H1 (cell line): ENCODE data around the gene SNX32. TPM values are rescaled to one million over a fixed set of nuclear protein-coding genes. Genes with fewer than 3 reads are reported as not detected.

ENCODE experiments used
- FOSL1 ChIP-seq: IDR thresholded peaks from 2 replicates; pipeline ENCODE4 v1.6.1; 2011; ENCODE audit warnings: mild to moderate bottlenecking, low read depth, low read length, moderate library complexity; ENCODE audit not compliant: insufficient read depth
- HDAC6 ChIP-seq: IDR thresholded peaks from one replicate; pipeline ENCODE4 v1.7.1; 2012; ENCODE audit warnings: low read depth, mild to moderate bottlenecking, inconsistent platforms, low read length, moderate library complexity
- NRF1 ChIP-seq: IDR thresholded peaks from 2 replicates; pipeline ENCODE4 v1.6.1; 2011; ENCODE audit warnings: mild to moderate bottlenecking, low read depth, low read length, improper control_type of control experiment
- PHF8 ChIP-seq: fragments of 200-600 bp; sonication (generic); conservative IDR thresholded peaks from 2 replicates; pipeline ENCODE4 v1.7.1; 2012; ENCODE audit warnings: low read depth, mild to moderate bottlenecking, inconsistent platforms, low read length, moderate library complexity
- POLR2AphosphoS5 ChIP-seq: IDR thresholded peaks from 2 replicates; pipeline ENCODE4 v1.6.1; 2011; ENCODE audit warnings: low read depth, low read length
- RAD21 ChIP-seq, 2 experiments: IDR thresholded peaks in 1 of 2; conservative IDR thresholded peaks in 1 of 2; 2 replicates each; pipeline ENCODE4 v1.6.1; 2011; ENCODE audit warnings: low read depth in 2 of 2, low read length in 2 of 2, improper control_type of control experiment in 1 of 2, inconsistent platforms in 1 of 2, mild to moderate bottlenecking in 1 of 2, moderate library complexity in 1 of 2
- RNF2 ChIP-seq: fragments of 200-900, 300-1000 bp; sonication (generic); IDR thresholded peaks from 2 replicates; pipeline ENCODE4 v1.7.1; 2016; ENCODE audit warnings: borderline replicate concordance, low read depth, mild to moderate bottlenecking, antibody characterized with exemption, low read length; ENCODE audit not compliant: poor library complexity, severe bottlenecking; ENCODE audit errors: missing control alignments
- SRF ChIP-seq: IDR thresholded peaks from 2 replicates; pipeline ENCODE4 v1.6.1; 2011; ENCODE audit warnings: mild to moderate bottlenecking, low read depth, low read length, moderate library complexity
- SUZ12 ChIP-seq: fragments of 200-600 bp; sonication (generic); IDR thresholded peaks from 2 replicates; pipeline ENCODE4 v1.6.1; 2012; ENCODE audit warnings: mild to moderate bottlenecking, inconsistent platforms, low read length, moderate library complexity, mixed read lengths
- TEAD4 ChIP-seq: IDR thresholded peaks from 2 replicates; pipeline ENCODE4 v1.6.1; 2012; ENCODE audit warnings: low read depth, low read length, inconsistent platforms, mixed read lengths
- polyA plus RNA-seq, 7 experiments: library from polyadenylated mRNA; depleted of rRNA in 3 of 7; stranded (reverse) in 5 of 7; unstranded in 2 of 7; fragments of >200 nt in 5 of 7; fragments of 200-250 nt in 2 of 7; gene quantifications; 1 replicate in 5 of 7; 2 replicates in 1 of 7; 4 replicates in 1 of 7; pipeline versions ENCODE4 v1.2.1 to v1.2.3, GENCODE V29; 2011 to 2013; ENCODE audit warnings: missing spikeins in 2 of 7, mixed read lengths in 2 of 7
- total RNA-seq: library from RNA; stranded (reverse); fragmentation: NEBNext Ultra II Directional; extraction: Animal tissue kit (Norgen Biotek cat#: 25700); gene quantifications from 2 replicates; pipeline ENCODE4 v1.2.1, GENCODE V29; 2021
- TF ChIP-seq, protein P1 (sequence below): fragments of 300-600 bp; sonication (generic); IDR thresholded peaks from 2 replicates; pipeline ENCODE4 v1.7.1; 2012; ENCODE audit warnings: low read length, moderate library complexity, mild to moderate bottlenecking, inconsistent platforms; ENCODE audit not compliant: insufficient replicate concordance

Gene SNX32
- total and polyA plus RNA-seq, 2 of the 8 experiments (the other 6 are each of a cell fraction or from before 2014, with no cell fraction given): 0.76 to 2.2 TPM

DNA sequence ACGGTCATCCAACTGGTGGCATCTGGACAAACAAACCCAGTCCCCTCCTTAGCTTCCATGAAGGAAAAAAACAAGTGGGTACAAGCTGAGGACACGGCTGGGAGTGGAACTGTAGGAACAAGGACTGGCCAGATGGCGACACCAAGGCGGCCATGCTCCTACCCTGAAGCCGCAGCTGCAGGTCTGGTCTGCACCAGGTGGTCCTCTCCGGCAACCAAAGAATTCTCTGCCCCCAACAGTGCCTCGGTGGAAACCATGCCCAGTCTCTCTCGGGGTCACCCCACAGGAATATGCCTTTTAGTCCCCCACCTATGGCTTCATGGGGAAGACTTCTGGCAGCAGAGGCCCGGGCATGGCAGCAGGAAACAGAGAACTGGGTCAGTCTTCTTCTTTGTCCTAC is 24.3 kb upstream of the SNX32 start (continued):
- TF ChIP-seq, protein P1, sequence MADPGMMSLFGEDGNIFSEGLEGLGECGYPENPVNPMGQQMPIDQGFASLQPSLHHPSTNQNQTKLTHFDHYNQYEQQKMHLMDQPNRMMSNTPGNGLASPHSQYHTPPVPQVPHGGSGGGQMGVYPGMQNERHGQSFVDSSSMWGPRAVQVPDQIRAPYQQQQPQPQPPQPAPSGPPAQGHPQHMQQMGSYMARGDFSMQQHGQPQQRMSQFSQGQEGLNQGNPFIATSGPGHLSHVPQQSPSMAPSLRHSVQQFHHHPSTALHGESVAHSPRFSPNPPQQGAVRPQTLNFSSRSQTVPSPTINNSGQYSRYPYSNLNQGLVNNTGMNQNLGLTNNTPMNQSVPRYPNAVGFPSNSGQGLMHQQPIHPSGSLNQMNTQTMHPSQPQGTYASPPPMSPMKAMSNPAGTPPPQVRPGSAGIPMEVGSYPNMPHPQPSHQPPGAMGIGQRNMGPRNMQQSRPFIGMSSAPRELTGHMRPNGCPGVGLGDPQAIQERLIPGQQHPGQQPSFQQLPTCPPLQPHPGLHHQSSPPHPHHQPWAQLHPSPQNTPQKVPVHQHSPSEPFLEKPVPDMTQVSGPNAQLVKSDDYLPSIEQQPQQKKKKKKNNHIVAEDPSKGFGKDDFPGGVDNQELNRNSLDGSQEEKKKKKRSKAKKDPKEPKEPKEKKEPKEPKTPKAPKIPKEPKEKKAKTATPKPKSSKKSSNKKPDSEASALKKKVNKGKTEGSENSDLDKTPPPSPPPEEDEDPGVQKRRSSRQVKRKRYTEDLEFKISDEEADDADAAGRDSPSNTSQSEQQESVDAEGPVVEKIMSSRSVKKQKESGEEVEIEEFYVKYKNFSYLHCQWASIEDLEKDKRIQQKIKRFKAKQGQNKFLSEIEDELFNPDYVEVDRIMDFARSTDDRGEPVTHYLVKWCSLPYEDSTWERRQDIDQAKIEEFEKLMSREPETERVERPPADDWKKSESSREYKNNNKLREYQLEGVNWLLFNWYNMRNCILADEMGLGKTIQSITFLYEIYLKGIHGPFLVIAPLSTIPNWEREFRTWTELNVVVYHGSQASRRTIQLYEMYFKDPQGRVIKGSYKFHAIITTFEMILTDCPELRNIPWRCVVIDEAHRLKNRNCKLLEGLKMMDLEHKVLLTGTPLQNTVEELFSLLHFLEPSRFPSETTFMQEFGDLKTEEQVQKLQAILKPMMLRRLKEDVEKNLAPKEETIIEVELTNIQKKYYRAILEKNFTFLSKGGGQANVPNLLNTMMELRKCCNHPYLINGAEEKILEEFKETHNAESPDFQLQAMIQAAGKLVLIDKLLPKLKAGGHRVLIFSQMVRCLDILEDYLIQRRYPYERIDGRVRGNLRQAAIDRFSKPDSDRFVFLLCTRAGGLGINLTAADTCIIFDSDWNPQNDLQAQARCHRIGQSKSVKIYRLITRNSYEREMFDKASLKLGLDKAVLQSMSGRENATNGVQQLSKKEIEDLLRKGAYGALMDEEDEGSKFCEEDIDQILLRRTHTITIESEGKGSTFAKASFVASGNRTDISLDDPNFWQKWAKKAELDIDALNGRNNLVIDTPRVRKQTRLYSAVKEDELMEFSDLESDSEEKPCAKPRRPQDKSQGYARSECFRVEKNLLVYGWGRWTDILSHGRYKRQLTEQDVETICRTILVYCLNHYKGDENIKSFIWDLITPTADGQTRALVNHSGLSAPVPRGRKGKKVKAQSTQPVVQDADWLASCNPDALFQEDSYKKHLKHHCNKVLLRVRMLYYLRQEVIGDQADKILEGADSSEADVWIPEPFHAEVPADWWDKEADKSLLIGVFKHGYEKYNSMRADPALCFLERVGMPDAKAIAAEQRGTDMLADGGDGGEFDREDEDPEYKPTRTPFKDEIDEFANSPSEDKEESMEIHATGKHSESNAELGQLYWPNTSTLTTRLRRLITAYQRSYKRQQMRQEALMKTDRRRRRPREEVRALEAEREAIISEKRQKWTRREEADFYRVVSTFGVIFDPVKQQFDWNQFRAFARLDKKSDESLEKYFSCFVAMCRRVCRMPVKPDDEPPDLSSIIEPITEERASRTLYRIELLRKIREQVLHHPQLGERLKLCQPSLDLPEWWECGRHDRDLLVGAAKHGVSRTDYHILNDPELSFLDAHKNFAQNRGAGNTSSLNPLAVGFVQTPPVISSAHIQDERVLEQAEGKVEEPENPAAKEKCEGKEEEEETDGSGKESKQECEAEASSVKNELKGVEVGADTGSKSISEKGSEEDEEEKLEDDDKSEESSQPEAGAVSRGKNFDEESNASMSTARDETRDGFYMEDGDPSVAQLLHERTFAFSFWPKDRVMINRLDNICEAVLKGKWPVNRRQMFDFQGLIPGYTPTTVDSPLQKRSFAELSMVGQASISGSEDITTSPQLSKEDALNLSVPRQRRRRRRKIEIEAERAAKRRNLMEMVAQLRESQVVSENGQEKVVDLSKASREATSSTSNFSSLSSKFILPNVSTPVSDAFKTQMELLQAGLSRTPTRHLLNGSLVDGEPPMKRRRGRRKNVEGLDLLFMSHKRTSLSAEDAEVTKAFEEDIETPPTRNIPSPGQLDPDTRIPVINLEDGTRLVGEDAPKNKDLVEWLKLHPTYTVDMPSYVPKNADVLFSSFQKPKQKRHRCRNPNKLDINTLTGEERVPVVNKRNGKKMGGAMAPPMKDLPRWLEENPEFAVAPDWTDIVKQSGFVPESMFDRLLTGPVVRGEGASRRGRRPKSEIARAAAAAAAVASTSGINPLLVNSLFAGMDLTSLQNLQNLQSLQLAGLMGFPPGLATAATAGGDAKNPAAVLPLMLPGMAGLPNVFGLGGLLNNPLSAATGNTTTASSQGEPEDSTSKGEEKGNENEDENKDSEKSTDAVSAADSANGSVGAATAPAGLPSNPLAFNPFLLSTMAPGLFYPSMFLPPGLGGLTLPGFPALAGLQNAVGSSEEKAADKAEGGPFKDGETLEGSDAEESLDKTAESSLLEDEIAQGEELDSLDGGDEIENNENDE: no peak
- TF ChIP-seq FOSL1: no peak
- TF ChIP-seq SRF: no peak
- no peak for TF ChIP-seq POLR2AphosphoS5
- TF ChIP-seq SUZ12: no peak
- TF ChIP-seq PHF8: no peak
- TF ChIP-seq RNF2: no peak
- TF ChIP-seq RAD21 (IDR thresholded peaks at IDR 0.05 in 1 of 2, conservative IDR thresholded peaks at IDR 0.05 in 1 of 2; ENCODE audit: low read depth in 2 of 2, low read length in 2 of 2): no peak
- TF ChIP-seq TEAD4: no peak
- TF ChIP-seq NRF1: no peak
- TF ChIP-seq HDAC6: no peak
